ENCODE measurements around the gene PRKD1.

DNA sequence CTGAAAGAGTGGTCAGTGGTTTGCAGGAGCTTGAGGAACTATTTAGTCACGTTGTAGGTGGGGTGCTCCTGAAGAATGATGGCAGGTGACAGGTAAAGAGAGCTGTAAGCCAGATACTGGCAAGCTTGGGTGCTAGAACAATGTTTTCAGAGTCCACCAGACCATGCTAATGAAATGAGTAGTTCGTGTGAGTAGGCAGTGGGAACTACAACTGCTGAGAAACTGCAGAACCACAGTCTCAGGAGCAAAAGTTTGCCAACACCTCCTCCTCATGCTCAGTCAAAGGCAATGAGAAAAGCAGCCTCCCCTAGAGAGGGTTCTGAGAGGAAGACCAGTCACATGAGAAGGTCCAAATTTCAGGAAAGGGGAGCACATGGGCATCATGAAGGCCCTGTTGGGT lies 91.3 kb downstream of the PRKD1 start:
- TF ChIP-seq CTCF (IDR thresholded peaks at IDR 0.05; ENCODE audit: poor library complexity) (no peak), EZH2 (IDR thresholded peaks at IDR 0.05; ENCODE audit: borderline replicate concordance) (no peak), EZH2phosphoT487 (IDR thresholded peaks at IDR 0.05; ENCODE audit: low read depth, severe bottlenecking, unreplicated experiment) (no peak)

Measured in hepatocyte (in vitro differentiated cells).